ENCODE results near the gene SPATA3.

GRCh38 chr2:230960026-230960425 lies 35.9 kb upstream of the SPATA3 start:
- TF ChIP-seq CTCF (IDR thresholded peaks at IDR 0.05) (no peak), PBX3 (IDR thresholded peaks at IDR 0.05) (no peak), MAX (IDR thresholded peaks at IDR 0.05) (no peak), RFX5 (IDR thresholded peaks at IDR 0.05) (no peak), HES2 (IDR thresholded peaks at IDR 0.05) (no peak)
